NCI-H2196 treated with DMSO at 0.1 percent for 48 hours (cell line): ENCODE results near the gene ARMC7.
"Not testable (repeated sequence)": the region's sequence is repeated elsewhere in the genome, so short reads cannot be mapped to it uniquely, and the experiment has no call there.

Experiments used
- DNase-seq: peaks from one replicate; lab custom pipeline; 2025; ENCODE audit not compliant: unreplicated experiment; lab: John Stamatoyannopoulos, UW

The ARMC7 gene

DNA sequence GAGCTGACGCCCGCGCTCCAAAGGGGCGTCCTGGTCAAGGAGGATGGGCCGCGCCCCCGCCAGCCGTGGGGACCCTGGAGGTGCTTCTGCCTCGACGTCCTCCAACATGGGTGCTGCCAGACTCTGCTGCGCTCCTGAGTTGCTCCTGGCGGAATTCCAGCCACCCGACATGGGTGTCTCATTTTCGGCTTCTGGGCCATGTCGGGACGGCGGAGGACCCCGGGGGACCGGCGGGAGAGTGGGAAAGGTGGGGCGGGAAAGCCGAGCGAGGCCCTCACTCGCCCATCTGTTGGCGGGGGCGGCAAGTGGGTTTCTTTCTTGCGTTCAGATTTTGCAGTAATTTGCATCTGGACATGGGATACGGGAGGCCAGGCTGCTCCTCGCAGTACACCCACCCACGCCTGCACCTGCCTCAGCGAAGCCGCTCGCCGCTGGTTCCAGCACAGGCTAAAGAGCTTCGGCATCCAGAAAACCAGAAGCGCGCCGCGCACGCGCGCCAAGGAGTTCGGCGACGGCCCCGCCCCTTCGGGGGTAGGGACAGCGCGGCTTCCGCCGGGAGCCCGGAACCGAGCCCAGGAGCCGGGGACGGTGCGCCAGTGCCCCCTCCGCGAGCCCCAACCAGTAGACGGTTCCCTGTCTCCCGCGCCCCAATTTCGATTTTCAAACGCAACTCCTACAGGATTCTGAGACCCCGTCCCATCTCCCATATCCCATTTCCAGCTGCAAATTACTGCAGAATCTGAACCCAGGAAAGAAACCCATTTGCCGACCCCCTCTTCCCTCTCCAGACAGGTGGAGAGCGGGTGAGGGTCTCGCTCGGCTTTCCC, at the start of gene ARMC7:
Gene ARMC7, plus strand, starts transcription at position 563 of the 827 bp plus-strand sequence. CDS start 320 bp downstream, outside the sequence.
- DNase-seq: peak; percentile 68

DNA sequence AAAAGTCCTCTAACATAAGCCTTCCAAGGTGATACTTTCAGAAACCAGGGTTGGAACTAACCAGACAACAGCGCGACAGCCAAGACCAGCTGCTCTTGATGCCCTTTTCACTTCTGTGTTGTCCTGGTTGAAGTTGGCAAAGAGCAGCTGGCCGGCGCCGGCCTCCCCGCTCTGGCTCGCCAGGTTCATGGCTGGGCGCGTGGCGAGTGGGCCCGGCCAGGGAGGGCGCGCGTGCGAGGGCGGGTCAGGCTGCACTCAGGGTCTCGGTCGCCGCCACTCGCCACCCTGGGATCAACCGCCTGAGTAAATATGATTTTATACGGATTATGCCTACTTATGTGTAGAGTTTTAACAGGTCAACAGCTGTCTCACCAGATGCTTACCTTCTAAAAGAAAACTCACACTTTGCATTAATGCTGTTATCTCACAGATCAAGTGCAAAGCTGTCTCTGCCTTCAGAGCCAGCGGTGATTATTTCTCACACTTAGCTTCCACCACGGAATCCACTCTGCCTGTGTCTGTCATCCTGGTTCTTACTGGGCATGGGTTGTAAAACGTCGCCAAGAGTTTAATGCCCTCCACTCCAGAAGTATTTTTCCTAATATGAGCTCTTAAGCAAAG, 49.2 kb upstream of the ARMC7 start:
- no peak for DNase-seq

DNA sequence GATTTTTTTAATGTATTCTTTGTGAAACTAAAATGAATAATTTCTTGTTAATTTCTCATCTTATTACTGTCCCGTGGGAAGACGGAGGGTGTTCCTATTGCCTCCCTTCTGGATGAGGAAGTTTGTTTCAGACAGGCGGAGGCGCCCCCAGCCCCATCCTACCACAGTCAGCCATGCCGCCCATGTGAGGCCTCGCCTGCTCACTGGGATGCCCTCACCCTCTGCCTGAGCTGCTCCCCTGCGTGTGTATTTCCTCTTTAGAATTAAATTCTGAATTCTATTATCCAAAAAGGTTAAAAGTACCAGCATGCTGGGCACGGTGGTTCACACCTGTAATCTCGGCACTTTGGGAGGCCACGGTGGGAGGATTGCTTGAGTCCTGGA, 48.7 kb upstream of the ARMC7 start:
- no peak for DNase-seq

DNA sequence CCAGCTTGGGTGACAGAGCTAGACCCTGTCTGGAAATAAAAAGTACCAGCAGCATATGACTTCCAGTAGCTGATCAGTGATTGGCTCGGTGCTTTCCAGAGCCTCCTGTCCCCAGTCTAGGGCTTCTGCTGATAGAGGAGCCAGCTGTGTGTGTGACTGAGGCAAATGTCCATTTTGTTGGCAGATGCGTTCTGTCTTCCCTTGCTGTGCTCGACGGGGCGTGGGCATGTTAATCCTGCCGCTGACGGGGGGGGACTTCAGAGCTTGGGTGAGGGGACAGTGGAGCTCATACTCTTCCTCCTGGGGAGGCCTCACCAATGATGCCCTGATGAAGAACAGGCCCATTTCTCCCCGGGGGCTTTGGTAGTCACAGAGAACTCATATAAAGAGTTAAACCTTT, 48.2 kb upstream of the ARMC7 start:
- no peak for DNase-seq

DNA sequence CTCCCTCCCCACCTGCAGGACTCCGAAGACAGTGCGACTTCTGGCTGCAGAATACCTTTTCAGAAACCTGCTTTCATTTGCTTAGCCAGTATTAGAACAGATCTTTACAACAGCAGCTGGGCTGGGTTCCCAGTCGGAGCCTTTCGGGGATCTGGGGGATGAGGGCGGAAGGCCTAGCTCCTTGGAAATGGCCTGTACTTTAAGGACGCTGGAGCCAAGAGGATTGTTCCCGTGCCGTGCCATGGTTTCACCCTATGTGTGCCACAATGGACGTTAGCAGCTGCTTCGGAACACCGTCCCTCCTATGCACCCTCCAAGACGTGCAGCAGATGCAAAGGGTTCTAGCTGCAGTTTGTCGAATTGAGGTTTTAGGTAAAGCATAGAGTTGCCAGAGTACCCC, 46.6 kb upstream of the ARMC7 start:
- DNase-seq: no peak

DNA sequence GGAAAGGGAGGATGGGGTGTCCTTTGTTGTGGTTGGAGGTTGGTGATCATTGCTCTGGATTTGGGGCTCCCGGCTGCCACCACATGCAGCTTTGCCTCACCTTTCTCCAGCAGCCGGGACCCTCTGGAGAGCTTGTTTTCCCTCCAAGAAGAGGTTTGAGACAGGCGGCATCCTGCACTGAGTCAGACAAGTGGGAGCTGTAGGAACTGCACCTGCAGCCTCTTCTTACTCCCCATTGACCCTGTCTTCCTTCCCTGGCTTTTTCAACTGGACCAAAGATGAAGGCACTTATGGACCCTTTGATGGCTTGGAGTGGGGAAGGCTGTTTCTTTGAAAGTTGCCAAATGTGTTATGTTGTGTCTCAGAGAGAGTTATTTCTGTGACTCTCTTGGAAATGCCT, 46.1 kb upstream of the ARMC7 start:
- DNase-seq: no peak

DNA sequence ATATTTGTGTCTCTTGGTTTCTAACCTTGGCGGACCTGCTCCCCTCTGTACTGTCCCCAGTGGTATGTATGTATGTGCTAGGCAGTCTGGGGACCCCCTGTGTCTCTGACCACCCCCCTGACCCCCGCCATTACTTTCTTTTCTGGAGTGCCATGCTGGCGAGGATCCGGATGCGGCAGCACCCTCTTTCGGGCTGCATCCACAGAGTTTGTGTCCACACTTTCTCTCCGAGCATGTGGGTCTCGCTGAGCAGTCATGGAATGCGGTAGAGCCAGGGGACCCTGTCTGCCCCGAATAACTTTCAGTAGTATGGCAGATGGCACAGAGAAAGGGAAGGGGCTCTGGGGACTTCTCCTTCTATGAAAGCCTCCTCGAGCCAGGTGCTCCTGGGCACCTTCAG, 45.7 kb upstream of the ARMC7 start:
- DNase-seq: no peak

DNA sequence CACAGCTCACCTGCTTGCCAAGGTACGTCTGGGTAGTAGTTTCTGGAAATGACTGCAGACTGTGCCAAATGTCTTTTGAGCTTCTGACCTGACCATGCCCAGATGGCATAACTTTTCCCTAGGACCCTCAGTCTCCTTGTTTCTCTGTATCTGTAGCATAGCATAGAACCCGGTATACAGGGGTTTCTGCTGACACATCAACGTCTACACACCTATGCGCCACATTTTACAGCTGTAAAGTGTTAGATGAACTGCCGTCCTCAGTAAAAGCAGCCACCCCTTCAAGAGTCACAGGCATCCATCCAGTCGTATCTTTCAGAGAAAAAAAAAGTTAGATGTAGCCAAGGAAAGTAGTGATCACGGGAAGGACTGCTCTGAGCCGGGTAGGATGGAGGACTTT, 45.3 kb upstream of the ARMC7 start:
- DNase-seq: no peak

DNA sequence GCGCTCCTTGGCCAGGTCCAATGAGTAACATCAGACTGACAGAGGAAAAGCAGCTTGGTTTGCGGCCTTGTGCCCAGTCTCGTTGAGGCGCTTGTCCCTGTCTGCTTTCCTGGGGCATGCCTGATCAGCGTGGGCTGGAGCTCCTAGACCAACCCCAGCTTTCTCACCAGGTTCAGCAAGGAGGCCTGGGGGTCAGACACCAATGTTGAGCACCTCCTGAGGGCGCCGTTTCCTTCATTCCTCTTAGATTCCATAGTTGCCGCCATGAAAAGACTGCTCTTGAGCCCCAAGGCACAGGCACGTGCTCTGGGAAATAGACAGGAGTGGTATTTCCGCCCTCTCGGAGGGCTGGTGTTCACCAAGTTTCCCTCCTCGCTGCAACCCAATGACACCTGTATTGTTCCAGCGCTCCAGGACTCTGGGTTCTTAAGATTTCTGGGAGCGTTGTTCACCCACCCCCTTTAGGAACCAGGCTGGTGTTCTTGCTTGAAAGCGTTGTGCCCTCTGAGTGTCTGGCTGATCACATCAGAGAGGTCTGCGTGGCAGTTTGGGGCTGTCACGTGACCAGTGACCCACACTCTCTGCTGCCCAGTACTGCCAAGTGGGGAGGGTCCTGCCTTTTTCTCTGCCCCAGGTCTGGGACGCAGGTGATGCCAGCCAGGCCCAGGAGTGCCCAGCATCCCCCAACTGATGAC, 44.8 kb upstream of the ARMC7 start:
- no peak for DNase-seq

DNA sequence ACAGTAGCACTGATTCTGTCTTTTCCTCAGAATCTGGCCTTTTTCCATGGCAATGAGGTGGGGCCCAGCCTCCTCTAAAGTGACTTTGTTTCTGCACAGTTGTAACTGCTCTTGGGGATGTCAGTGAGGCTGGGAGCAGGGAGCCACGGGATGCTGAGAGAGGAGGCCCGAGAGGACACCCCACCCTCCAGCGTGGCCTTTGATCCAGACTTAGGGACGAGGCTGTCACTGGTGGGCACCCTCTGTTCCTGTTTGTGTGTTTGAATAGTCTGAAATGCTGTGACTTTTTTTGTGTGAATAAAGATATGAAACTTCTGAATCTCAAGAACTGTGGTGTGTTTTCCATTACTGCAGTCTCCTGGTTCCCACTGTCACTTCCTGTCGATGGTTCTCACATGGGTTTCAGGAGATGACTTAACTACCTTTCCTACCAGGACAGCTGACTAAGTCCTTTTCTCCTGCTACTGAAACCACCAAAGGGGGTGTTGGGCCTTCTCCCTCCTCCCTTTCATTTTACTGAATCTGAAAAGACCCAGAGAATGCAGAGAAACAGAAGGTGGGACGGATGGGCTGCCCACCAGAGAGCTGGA, 44.1 kb upstream of the ARMC7 start:
- DNase-seq: no peak

DNA sequence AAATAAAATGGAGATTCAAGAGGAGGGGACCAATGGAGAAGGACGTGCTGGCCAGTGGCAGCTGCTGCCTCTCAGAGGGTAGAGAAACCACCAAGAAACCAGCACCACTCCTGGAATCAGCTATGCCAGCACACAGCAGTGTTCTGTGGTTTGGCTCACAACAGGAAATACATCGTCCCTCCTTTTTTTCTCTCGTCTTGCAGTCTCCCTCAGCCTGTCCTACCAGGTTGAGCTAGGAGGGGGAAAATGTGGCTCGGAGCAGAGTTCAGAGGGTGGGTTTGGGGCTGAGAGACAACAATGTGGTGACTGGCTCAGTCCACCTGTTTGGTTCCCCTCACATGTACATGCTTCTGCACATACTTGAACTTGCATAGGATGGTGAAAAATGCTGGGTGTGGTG, 41.9 kb upstream of the ARMC7 start:
- no peak for DNase-seq

DNA sequence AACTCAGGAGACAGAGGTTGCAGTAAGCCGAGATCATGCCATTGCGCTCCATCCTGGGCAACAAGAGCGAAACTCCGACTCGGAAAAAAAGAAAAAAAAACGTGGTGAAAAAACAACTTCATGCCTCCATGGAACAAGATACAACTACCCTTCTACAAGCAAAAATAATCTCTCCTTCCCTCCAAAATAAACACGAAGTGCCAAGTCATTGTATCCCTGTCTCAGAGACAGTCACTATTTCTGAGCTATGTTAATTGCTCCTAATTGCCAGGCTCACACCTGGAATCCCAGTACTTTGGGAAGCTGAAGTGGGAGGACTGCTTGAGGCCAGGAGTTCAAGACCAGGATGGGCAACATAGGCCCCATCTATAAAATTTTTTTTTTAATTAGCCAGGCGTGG, 41.0 kb upstream of the ARMC7 start:
- DNase-seq: no peak

DNA sequence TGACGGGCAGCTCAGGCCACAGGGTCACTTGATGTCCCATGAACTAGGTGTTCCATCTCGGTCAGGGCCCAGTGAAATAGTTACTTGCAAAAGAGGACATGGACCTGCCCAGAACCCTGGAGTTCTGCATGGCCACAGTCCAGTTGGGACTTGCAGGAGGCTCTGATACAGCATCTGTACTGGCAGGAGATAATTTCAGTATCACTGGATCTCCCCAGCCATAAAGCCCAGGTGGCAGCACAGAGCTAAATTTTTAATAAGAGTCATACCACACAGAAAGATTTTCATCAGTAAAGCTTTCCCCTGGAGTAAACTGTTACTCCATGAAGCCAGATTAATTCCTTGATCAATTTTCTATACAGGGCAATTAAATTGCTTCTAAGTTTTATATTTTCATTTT, 40.0 kb upstream of the ARMC7 start:
- DNase-seq: no peak

DNA sequence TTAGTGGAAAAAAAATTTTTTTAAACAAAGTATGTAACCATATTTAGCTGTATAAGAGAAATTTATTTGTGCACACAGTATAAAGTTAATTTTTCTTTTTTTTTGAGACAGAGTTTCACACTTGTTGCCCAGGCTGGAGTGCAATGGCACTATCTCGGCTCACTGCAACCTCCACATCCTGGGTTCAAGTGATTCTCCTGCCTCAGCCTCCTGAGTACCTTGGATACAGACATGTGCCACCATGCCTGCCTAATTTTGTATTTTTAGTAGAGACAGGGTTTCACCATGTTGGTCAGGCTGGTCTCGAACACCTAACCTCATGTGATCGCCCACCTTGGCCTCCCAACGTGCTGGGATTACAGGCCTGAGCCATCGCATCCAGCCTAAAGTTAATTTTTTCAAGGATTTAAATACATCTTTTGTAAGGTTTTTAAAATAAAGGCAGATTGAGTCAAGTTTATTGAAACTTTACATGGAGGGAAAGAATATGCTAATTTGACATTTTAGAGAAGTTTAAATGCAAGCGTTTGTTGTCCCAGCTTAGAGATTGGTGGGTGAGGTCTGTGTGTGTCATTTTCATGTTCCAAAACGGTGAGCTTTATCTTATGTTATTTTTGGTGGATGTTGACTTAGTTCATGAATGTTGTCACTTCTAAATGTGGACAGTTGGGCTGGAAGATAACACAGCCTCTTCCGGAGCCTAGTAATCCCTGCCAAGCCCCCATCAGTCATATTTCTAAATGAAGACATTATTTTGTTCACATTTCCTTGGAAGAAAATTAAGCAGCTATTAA, 38.1 kb upstream of the ARMC7 start:
- DNase-seq: not testable (repeated sequence)

DNA sequence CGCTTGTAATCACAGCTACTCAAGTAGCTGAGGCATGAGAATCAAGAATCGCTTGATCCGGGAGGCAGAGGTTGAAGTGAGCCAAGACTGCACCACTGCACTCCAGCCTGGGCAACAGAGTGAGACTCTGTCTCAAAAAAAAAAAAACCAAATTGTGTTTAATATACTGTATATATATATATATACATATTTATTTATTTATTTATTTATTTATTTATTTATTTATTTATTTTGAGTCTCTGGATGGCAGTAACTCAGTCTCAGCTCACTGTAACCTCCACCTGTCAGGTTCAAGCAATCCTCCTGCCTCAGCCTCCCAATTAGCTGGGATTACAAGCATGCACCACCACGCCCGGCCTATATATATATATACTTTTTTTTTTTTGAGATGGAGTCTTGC, 36.9 kb upstream of the ARMC7 start:
- DNase-seq: not testable (repeated sequence)

DNA sequence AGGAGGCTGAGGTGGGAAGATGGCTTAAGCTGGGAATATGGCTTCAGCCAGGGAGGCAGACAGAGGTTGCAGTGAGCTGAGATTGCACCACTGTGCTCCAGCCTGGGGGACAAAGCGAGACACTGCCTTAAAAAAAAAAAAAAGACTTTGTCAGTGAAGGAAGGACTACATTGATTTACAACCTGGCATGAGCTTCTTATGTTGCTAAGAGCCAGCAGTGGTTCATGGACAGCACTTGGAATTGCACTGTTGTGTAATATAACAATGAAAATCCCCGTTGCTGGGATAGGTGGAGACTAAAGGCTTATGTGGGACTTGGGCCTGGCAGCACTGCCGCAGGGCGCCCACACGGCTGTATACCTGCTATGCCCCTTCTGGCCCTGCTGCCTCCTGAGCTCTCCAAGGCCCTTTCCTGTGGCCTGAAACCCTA, 36.1 kb upstream of the ARMC7 start:
- no peak for DNase-seq

DNA sequence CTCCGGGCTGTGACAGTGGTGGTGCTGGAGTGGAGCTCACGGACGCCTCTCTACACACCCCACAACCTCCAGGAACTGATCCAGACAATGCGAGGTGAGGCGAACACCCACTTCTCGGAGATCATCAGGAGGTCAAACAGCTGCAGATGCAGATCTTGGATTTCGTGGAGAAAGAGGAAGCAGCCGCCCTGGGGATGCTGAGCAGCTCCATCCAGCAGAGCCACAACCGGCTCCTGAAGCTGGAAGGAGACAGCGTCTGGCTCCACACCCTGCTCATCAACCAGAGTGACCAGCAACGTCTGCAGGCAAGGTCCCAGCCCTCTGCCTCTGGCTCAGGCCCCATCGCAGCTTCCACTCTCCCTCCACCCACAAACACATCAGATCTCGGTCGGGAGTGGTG, 35.2 kb upstream of the ARMC7 start:
- no peak for DNase-seq

DNA sequence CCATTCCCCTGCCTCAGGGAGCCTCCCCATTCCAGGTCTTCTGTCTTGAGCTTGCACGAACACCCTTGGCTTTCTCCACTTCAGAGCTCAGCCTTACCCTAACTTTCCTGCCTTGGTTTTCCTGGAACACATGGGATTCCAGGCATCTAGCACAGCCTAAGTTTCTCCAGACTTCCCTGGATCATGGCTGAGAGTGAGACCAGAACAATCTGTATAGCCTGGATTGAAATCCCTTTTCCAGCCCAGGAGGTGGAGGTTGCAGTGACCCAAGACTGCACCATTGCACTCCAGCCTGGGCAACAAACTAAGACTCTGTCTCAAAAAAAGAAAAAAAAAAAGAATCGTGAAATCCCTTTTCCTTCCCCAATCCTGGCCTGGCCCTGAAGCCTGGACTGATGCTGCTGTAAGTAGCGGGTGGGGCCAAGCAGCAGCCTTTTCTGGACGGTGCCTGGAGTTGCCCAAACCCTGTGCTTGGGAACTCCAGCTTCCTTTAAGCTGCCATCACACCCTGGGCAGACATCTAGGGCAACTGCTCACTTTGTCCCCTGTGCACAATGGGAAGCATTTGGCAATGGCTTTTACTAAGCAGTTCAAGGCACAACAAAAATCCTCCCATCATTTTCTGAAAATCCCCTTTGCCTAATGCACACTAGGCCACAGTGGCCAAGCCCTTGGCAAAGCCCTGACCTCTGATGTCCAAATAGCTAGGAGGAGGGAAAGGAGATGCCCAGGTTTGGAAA, 34.0 kb upstream of the ARMC7 start:
- DNase-seq: no peak

DNA sequence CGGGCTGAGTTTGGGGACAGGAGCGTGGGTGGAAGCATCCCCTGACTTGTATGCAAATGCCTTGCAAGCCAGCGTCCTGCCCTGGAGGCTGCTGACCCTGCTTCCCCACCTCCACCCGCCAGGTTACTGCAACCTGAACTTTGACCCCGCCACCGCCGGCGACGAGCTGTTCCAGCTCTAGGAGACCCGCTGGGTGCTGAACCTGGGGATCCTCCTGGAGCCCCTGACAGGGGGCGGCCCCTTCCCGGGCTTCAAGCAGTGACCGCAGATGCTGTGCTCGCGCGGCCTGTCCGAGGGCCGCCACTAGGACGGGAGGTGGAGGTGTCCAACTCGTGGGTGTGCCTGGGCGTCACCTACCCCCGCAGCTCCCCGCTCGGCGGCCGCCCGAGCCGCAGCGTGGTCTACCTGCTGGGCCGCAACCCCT, 32.7 kb upstream of the ARMC7 start:
- no peak for DNase-seq
